GM12874 (cell line): ENCODE data around the gene PRKCH.

Source experiments
- CTCF ChIP-seq: IDR thresholded peaks from 2 replicates; pipeline ENCODE4 v1.5.1; 2011; ENCODE audit warnings: low read depth, mild to moderate bottlenecking, control low read depth, low read length, moderate library complexity; ENCODE audit not compliant: insufficient read depth

Gene PRKCH

GRCh38 chr14:61315313-61315712 lies 6.1 kb upstream of the PRKCH start:
- TF ChIP-seq CTCF: no peak

GRCh38 chr14:61319086-61319485 lies 2.3 kb upstream of the PRKCH start:
- TF ChIP-seq CTCF: no peak

- TF ChIP-seq CTCF: no peak
Measured at GRCh38 chr14:61319706-61320105, 1.7 kb upstream of the PRKCH start.

GRCh38 chr14:61320806-61321384 lies 484 bp upstream of the PRKCH start:
- no peak for TF ChIP-seq CTCF

- TF ChIP-seq CTCF: no peak
Measured at GRCh38 chr14:61322011-61322798, 826 bp downstream of the PRKCH start.

- no peak for TF ChIP-seq CTCF
Measured at GRCh38 chr14:61322799-61323290, 1.5 kb downstream of the PRKCH start.

GRCh38 chr14:61323970-61324369 lies 2.6 kb downstream of the PRKCH start:
- no peak for TF ChIP-seq CTCF
